DOHH2 (cell line): ENCODE measurements around the gene DAP.

Experiments
- H3F3A ChIP-seq: fragments of 200-600 bp; sonication (generic), shearing (Covaris generic); 2 replicates; pipeline ENCODE4 v1.6.0; 2016; ENCODE audit warnings: antibody characterized with exemption, mild to moderate bottlenecking; ENCODE audit not compliant: control insufficient read depth, insufficient read depth
- H3K27ac ChIP-seq: fragments of 200-600 bp; sonication (generic); 2 replicates; pipeline ENCODE4 v1.5.1; 2014; ENCODE audit warnings: low read depth, mild to moderate bottlenecking, low read length, moderate library complexity
- H3K27me3 ChIP-seq: fragments of 200-600 bp; sonication (generic); 2 replicates; pipeline ENCODE4 v1.6.1; 2014; ENCODE audit warnings: mild to moderate bottlenecking, low read length, mixed read lengths; ENCODE audit not compliant: control insufficient read depth
- H3K36me3 ChIP-seq: fragments of 200-600 bp; sonication (generic); 2 replicates; pipeline ENCODE4 v1.6.1; 2014; ENCODE audit warnings: mild to moderate bottlenecking, low read length, moderate library complexity, mixed read lengths; ENCODE audit not compliant: control insufficient read depth
- H3K4me1 ChIP-seq: fragments of 200-600 bp; sonication (generic); 2 replicates; pipeline ENCODE4 v1.6.1; 2014; ENCODE audit warnings: mild to moderate bottlenecking, low read length, mixed read lengths; ENCODE audit not compliant: control insufficient read depth
- H3K4me2 ChIP-seq: fragments of 200-600 bp; sonication (generic); 2 replicates; pipeline ENCODE4 v1.6.0; 2014; ENCODE audit warnings: mild to moderate bottlenecking, low read length, moderate library complexity
- H3K4me3 ChIP-seq: fragments of 200-600 bp; sonication (generic); 2 replicates; pipeline ENCODE4 v1.5.1; 2014; ENCODE audit warnings: mild to moderate bottlenecking, low read length, mixed read lengths
- H3K79me2 ChIP-seq: fragments of 200-600 bp; sonication (generic); 2 replicates; pipeline ENCODE4 v1.6.1; 2014; ENCODE audit warnings: mild to moderate bottlenecking, low read length, mixed read lengths; ENCODE audit not compliant: control insufficient read depth
- H3K9me2 ChIP-seq: fragments of 200-600 bp; sonication (generic); replicated peaks from 2 replicates; pipeline ENCODE4 v1.6.1; 2014; ENCODE audit warnings: mild to moderate bottlenecking, low read length, mixed read lengths; ENCODE audit not compliant: control insufficient read depth
- H3K9me3 ChIP-seq: fragments of 200-600 bp; sonication (generic); 2 replicates; pipeline ENCODE4 v1.6.1; 2014; ENCODE audit warnings: antibody characterized with exemption, low read length, mixed read lengths; ENCODE audit not compliant: control insufficient read depth, insufficient read depth
- H4K20me1 ChIP-seq: fragments of 200-600 bp; sonication (generic); 2 replicates; pipeline ENCODE4 v1.6.0; 2014; ENCODE audit warnings: low read depth, mild to moderate bottlenecking, antibody characterized with exemption, low read length, moderate library complexity; ENCODE audit not compliant: control insufficient read depth, insufficient read depth
- CTCF ChIP-seq: fragments of 200-600 bp; sonication (generic); IDR thresholded peaks from one replicate; pipeline ENCODE4 v1.5.1; 2014; ENCODE audit warnings: antibody characterized with exemption, mild to moderate bottlenecking, low read depth, low read length; ENCODE audit not compliant: poor library complexity, severe bottlenecking
- EZH2phosphoT487 ChIP-seq: fragments of 200-600 bp; sonication (generic); IDR thresholded peaks from 2 replicates; pipeline ENCODE4 v1.6.1; 2017; ENCODE audit warnings: borderline replicate concordance, mild to moderate bottlenecking, antibody characterized with exemption, low read length, moderate library complexity, mixed read lengths

DAP gene

DNA sequence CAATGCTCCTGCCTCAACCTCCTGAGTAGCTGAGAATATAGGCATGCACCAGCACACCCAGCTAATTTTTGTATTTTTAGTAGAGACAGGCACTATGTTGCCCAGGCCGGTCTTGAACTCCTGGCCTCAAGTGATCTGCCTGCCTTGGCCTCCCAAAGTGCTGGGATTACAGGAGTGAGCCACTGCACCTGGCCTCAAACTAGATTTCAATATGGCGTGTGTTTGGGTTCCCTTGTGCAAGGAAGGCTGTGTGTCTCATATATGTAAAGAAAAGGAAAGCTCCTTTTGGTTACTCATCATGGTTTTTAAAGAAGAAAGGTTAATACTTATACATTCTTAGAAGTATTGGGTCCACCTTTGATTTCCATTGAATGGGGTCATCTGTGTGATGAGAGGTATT, 126.5 kb downstream of the DAP start:
- TF ChIP-seq EZH2phosphoT487: no peak
- TF ChIP-seq CTCF: no peak
- Histone ChIP-seq H3K9me2 (no peaks in the 10 kb centered on the region), H3K27ac (peak overlapping the region; percentile 62), H4K20me1 (no peaks in the 10 kb centered on the region), H3K79me2 (no peaks in the 10 kb centered on the region), H3K4me3 (peak overlapping the region; percentile 60), H3K4me1 (peaks cover 65% of the 10 kb centered on the region), H3K36me3 (no peaks in the 10 kb centered on the region), H3F3A (peaks cover 34% of the 10 kb centered on the region), H3K9me3 (peaks cover 9% of the 10 kb centered on the region; the same call in 1 of the 2 replicates), H3K4me2 (peak overlapping the region; percentile 82), H3K27me3 (no peaks in the 10 kb centered on the region)

- Histone ChIP-seq H3K4me3 (peak overlapping the region; percentile 60), H3K27me3 (peaks cover 4% of the 10 kb centered on the region; the same call in 1 of the 2 replicates), H4K20me1 (no peaks in the 10 kb centered on the region), H3K9me2 (no peaks in the 10 kb centered on the region), H3F3A (peaks cover 34% of the 10 kb centered on the region), H3K9me3 (peaks cover 9% of the 10 kb centered on the region; the same call in 1 of the 2 replicates), H3K4me2 (peak overlapping the region; percentile 82), H3K27ac (peak overlapping the region; percentile 62), H3K36me3 (no peaks in the 10 kb centered on the region), H3K79me2 (no peaks in the 10 kb centered on the region), H3K4me1 (peaks cover 65% of the 10 kb centered on the region)
- TF ChIP-seq EZH2phosphoT487 (no peak), CTCF (no peak)
Observed at GRCh38 chr5:10634050-10634449, 127.0 kb downstream of the DAP start.

DNA sequence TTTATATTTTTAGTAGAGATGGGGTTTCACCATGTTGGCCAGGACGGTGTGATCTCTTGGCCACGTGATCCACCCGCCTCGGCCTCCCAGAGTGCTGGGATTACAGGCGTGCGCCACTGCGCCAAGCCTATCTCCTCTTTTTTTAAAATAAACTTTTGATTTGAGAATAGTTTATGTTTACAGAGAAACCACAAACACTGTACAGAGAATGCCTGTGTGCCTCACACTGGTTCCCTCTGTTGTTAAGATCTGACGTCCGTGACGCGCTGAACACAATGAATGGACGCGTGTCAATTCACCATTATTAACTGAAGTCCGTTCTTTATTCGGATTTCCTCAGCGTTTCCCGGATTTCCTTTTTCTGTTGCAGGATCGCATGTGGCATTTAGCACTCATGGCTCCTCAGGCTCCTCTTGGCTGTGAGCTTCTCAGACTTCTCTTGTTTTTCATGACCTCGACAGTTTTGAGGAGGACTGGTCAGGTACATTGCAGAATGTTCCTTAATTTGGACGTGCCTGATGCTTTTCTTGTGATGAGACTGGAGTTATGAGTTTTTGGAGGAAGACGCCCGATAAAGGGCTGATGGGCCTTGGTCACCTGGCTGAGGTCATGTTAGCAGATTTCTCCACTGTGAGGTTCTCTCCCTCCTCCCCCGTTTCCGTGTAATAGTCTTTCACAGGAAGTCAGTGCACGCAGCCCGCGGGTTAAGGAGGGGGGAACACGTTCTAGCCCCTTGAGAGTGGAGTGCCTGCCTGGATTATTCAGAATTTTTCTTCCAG, 127.6 kb downstream of the DAP start:
- no peaks in the 10 kb centered on the region for H3K36me3 ChIP-seq
- H3K27me3 ChIP-seq: peaks cover 5% of the 10 kb centered on the region; the same call in 1 of the 2 replicates
- H3K4me2 ChIP-seq: peak overlapping the region; percentile 82
- TF ChIP-seq EZH2phosphoT487 (no peak), CTCF (no peak)
- H4K20me1 ChIP-seq: no peaks in the 10 kb centered on the region
- peaks cover 30% of the 10 kb centered on the region for H3F3A ChIP-seq
- peak overlapping the region; percentile 60 for H3K4me3 ChIP-seq
- H3K9me2 ChIP-seq: no peaks in the 10 kb centered on the region
- H3K79me2 ChIP-seq: no peaks in the 10 kb centered on the region
- H3K4me1 ChIP-seq: peaks cover 65% of the 10 kb centered on the region
- H3K9me3 ChIP-seq: peaks cover 5% of the 10 kb centered on the region; the same call in 1 of the 2 replicates
- H3K27ac ChIP-seq: peak overlapping the region; percentile 62
